Stimulated activated CD8-positive, alpha-beta memory T cell treated with anti-CD3 and anti-CD28 coated beads, Interleukin-4, amount 100 ng/mL, for 48 hours (primary cell): Measurements from ENCODE around the gene LIPH.
"Not testable (repeated sequence)": the region's sequence is repeated elsewhere in the genome, so short reads cannot be mapped to it uniquely, and the experiment has no call there.

Experiments used
- DNase-seq: peaks from one replicate; pipeline ENCODE4 v3.0.0-alpha.2; 2020

Gene LIPH

DNA sequence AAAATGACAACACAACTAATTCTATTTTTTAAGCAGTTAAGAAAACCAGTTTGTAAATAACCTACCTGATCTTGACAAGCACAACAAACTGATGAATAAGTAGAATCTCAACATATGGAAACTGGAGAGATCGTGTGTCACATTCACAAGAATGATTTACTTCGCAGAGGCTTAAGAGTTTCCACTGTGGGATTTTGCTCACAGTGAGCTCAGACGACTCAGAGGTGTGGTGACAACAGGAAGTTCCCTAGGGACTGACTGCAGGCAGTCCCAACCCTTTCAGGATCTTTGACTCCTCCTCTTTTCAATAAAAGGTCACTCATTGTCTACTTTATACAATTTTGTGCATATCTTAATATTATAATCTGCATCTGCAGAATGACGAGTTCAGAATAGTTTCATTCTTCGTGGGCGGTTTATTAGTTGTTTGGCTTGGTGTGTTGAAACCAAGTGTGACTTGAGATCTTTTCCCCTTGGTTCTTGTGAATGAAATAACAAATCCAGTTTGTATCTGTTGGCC lies at the start of gene LIPH:
TSS of gene LIPH (minus strand) at position 231 of the 520 bp plus-strand sequence. CDS start at position 114, 117 bp downstream.
- no peak for DNase-seq

DNA sequence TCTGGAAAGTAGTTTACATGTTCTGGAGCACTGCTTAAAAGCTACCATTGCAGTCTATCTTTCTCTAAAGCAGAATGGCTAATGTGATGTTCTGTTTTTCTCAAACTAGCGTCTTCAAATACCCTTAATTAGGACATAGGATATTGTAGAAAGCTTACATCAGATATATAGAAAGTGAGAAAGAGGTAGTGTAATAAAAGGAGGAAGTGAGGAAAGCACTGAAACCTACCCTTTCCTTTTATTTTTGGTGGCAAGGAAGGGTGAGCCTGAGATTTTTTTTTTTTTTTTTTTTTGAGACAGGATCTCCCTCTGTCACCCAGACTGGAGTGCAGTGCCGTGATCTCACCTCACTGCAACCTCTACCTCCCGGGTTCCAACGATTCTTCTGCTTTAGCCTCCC lies 43.1 kb upstream of the LIPH start:
- DNase-seq: no peak

DNA sequence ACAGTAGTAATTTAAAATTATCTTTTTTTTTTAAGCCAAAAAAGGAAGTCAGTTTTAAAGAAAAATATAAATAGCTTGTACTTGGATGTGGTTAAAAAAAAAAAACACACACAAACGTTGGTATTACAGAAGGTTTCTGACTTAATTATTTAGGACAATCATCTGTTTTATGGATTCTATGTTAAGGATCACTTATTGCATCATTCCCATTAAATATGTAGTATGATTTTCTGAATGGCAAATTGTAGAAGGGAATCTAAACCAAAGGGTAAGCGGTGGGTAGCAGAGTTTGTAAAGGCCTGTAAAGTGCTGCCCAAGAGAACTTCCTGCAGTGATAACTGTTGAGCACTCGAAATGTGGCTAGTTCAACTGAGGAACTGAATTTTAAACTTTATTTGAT lies 41.7 kb upstream of the LIPH start:
- no peak for DNase-seq

DNA sequence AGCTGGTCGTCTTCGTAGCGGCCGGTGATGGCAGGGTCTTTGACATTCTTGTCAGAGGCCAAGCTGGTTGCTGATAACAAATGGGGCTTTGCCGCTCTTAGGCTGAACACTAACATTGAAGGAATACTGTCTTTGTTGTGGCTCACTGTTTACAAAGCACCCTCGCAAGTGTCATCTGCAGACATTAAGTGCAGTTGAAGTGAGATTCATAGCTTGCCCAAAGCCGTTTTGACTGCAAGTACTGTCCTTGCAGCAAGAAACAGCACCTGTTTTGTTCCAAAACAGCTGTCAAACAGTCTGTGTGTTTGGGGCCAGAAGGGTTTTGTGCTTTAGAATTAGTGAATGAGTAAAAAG lies 34.3 kb upstream of the LIPH start:
- DNase-seq: no peak

DNA sequence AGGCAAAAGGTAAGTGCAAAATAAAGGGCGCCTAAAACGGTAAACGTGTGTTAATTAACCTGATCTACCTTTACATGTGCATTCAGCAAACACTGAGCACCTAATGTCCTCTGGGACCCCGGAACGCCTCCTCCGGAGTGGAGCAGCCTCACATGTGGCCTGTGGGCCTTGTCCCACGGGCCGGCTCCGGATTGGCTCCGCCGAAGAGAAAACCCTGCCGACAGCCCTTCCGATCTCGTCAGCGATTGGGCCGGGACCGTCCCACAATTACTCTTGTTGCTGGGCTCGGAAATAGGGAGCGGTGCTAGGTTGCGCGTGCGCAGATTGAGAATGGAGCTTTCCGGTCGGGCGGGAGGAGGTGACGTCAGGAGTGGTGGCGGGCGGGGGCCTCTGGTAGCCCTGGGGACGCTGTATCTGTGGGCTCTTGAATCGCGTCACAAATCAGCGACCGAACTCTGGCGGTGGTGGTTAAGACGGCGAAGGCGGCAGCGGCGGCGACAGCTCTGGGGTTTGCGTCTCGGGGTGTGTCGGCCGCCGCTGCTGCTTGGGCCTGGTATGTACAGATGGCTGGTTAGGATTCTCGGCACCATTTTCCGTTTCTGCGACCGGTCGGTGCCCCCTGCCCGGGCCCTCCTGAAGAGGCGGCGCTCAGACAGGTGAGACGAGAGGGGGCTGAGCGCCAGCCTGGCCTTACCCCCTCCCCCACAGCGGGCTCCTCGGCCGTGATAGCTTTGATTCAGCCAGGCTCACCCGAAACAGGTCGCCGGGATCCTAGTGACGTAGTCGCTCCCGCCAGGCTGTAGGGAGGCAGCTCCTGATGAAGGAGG lies 33.7 kb upstream of the LIPH start, which contains the start of gene SENP2:
TSS of gene SENP2 (plus strand) at position 437 of the 827 bp plus-strand sequence. CDS start at position 556, 119 bp downstream.
- peak; percentile 100 for DNase-seq

DNA sequence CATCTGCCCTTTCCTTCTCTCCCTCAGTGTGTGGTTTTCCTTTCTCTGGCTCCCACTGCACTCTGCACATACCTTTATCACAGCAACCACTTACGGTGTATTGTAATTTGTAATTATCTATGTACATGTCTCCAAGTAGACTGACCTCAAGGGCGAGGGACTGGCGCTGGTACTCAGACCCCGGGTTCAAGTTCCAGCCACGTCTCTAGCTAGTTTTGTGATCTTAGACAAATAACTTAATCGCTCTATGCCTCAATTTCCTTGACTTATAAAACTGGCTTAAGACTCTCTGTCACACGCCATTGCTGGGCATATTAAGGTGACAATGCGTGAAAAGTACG lies 33.1 kb upstream of the LIPH start:
- DNase-seq: peak; percentile 32

DNA sequence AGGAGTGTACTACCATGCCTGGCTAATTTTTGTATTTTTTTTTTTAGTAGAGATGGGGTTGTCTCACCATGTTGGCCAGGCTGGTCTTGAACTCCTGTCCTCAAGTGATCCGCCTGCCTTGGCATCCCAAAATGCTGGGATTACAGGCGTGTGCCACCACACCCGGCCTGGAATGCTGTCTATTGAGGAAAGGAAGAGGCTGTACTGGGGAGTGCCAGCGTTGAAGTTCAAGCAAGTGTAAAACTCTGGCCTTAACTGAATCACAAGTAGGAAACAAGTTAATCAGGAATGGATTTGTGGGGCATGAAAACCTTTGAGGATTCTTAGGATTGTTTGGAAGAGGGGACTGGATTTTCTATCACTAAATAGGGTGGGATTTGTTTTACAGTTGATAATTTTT lies 32.3 kb upstream of the LIPH start:
- no peak for DNase-seq

DNA sequence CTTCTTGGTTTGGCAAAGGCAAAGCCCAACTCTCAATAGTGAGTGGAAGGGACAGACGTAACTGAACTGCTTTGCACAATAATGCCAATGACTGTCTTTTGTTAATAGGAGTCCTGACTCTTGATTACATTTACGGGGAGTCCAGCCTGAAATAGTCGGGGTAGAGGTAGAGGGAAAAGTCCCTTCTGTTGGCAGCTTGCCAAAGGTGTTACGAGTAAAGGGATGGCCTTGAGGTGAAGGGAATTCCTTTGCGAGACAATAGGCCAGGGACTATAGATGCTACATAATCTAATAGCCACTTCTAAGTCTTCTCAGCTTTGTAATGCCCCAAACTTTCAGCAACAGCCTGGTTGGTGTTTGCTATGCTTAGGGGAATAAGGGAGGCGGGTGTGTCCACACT lies 31.5 kb upstream of the LIPH start:
- DNase-seq: no peak

DNA sequence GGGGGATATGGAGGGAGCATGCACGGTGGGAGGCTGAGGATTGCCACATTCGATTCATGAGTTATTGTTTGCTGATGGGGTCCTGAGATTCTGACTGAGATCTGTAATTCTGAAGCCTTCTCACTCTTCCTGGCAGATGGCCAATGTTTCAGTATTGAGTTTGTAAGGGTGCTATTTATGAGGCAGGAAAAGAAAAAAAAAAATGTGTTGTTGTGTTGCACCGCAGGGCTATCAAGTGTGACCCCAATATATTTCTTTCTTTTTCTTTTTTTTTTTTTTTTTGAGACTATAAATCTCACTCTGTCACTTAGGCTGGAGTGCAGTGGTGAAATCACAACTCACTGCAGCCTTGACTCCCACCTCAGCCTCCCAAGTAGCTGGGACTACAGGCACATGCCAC lies 30.5 kb upstream of the LIPH start:
- no peak for DNase-seq

DNA sequence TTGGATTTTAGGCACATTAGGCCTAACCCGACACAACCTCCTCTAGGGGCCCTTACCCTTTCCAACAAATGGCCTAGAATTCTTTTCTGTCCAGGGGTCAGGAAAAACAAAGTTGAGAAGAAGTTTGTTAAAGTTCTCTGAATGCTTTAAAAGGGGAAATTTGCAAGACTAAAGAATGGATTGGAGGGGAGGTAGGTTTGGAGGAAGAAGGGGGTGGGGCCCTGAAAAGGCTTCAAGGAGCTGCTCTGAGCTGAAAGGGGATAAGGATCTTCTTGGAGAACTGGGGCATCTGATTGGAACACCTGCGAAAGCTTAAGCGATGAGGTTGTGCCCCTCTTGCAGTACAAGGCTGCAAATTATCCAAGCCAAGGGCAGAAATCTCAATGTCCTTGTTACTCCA lies 29.8 kb upstream of the LIPH start:
- no peak for DNase-seq

DNA sequence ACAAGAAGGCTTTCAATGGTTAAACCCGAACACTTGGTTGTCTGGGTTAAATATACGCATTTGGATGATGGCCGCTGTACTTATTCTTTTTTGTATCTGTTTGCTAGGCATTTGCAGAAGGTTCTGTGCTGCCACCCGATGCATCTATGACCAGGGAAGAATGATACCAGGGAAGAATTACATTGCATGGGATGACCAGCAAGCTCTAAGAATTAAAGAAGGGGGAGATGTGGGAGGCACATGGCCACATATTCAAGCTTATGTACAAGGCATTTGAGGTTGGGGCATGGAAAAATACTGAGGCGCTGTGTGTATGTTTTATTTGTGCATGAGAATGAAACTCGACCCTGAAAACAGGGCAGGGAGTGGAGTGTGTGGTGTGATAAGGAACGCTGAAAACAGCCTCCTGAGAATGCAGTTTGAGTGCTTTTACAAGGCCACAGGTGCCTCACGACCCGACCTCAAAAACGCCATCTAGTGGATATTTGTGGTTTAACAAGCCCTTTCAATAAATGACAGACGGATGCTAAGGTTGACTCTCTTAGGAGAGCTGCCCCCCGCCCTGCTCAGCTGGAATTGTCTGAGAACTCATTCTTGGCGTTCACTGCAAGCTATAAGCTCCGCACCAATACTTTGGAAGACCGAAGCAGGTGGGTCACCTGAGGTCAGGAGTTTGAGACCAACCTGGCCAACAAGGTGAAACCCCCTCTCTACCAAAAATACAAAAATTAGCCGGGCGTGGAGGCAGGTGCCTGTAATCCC lies 22.9 kb upstream of the LIPH start:
- DNase-seq: peak; percentile 35

DNA sequence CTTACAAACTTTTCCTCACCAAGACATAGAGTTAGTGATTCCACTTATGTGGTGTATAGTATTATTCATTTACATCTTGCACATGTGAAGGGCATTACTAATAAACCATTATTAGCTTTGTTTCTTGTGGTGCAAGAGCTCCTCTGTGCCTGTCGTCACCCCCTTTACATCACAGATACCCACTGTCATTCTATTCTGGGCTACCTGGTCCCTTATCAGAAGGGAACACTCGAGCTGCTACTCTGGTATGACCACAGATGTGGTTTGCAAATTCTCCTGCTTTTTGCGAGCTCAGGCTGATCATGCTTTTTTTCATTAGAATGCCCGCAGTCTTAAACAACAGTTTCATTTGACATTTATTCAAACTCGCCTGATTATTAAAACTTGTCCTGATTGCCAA lies 19.8 kb upstream of the LIPH start:
- DNase-seq: no peak

DNA sequence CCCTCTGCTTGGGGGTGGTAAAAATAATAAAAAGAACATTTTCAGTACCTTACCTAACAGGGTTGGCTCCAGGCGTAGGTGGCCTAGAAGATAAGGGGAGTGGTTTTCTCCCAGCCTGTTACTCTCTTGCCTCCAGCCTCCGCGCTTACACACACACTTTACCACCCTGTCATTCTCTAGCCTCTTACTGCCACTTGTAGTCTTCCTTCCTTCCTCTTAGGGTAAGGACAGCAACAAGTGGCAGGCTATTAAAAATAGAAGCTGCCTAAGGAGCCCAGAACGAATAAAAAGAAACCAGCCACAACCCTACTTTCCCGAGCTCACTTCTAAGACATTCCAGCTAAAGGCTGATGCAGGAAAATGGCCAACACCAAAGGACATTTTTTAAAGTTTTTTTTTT lies 9.6 kb upstream of the LIPH start:
- DNase-seq: no peak

DNA sequence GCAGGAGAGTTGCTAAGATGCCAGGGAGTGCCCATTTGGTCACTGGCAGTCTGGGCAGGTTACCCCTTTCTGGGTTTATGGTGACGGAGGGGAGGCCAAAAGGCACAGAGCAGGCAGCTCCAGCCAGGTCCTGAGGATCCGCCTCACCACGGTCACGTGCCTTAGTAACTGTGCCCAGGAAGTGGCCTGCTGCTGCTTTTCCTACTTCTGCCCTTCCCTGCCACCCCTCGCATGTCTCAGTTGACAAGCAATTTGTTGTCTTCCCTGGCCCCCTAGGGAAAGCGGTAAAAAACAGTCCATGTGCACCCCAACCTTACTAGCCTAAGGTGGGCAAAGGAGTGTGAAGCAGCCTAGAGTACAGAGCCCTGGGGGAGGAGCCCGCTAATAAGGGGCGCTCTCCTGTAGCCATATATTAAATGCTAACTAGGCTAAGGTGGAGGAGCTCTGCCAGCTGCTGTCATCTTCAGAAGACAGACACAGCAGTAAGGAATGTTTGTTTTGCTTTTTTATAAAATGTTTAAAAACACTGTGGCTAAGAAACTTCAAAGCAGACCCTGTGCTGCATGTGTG lies 9.1 kb upstream of the LIPH start:
- DNase-seq: no peak

DNA sequence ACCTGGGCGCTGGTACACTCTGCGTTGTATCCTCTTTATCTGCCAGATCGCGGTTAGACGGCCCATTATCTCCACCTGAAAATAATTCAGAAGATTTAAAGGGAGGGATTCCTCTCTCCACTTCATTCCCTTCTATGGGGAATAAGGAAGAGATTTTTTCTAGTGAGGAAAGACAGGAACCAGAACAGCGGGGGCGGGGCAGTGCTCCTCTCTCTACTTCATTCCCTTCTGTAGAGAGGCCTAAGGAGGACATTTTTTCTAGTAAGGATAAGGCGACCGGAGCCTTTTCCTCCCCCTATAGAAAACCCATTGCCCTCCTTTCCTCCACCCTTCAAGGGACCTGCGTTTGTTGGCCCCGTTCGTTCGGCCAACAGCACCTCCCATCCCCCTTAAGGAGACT lies 8.3 kb upstream of the LIPH start:
- DNase-seq: no peak

DNA sequence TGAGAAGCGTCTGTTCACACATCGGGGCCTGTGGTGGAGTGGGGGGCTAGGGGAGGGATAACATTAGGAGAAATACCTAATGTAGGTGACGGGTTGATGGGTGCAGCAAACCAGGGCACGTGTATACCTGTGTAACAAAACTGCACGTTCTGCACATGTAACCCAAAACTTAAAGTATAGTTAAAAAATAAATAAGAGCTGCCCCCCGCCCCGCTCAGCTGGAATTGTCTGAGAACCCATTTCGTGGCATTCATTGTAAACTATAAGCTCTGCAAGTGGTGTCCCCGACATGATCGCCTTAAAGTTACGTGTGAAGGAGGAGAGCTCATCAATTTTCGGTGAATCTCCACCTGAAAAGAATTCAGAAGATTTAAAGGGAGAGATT lies 7.3 kb upstream of the LIPH start:
- DNase-seq: no peak

DNA sequence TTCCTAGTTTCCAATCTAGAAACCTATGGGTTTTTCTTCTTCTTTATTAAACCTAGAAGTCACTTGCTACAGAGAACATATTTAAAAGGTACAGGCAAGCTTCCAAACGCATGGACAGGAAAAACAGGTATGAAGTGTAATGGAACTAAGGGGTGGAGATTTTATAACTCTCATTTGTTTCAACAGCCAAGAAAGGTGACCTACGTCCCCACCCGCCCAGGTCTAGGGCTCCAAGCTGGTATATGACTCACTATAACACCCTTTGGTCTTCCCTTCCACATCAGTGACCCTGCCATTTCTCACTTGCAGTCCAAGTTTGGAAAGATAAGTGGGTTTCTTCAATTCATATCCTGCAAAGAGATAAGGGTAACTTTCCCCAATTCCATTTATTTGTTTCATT lies 6.0 kb upstream of the LIPH start:
- DNase-seq: no peak

DNA sequence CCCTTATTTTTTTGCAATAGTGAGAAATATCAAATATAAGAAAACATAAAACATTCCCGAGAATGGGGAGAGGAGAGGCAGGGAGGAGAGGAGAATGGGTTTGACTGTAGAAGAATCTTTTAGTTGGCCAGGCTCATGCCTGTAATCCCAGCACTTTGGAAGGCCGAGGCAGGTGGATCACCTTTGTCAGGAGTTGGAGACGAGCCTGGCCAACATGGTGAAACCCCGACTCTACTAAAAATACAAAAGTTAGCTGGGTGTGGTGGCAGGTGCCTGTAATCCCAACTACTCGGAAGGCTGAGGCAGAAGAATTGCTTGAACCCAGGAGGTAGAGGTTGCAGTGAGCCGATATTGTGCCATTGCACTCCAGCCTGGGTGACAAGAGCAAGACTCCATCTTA lies 4.3 kb upstream of the LIPH start:
- DNase-seq: not testable (repeated sequence)

DNA sequence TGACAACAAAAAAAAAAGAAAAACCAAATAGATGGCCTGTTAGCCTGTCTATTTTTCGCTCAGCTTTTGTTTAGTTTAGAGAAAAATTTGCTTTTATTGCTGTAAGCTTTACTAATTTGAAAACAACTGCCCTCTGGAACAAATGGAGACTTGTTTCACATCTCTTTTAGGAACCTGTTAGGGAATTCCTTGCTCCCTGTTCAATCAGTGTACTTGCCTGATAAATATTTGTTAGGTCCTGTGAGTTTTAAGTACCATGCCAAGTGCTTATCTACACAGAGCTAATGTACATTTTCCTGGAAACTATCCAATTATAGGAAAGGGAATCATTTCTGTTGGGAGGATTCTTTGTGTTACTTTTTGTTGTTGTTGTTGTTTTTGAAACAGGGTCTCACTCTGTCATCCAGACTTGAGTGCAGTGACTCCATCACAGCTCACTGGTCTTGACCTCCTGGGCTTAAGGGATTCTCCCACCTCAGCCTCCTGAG lies 3.5 kb upstream of the LIPH start:
- no peak for DNase-seq

DNA sequence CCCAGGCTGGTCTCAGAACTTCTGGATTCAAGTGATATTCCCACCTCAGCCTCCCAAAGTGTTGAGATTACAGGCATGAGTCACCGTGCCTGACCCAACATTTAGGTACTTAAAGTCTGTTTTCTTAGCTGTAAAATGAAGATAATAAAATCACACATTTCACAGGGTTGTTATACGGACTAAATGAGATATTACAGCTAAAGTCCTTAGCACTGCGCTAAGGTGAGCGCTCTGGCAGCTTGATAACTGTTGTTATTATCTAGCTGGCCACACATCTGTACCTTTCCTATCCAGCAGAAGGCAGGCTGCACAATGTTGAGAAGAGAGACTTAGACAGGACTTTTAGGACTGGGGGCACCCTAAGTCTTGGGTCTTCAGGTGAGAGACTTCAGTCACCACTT lies 2.7 kb upstream of the LIPH start:
- DNase-seq: no peak

DNA sequence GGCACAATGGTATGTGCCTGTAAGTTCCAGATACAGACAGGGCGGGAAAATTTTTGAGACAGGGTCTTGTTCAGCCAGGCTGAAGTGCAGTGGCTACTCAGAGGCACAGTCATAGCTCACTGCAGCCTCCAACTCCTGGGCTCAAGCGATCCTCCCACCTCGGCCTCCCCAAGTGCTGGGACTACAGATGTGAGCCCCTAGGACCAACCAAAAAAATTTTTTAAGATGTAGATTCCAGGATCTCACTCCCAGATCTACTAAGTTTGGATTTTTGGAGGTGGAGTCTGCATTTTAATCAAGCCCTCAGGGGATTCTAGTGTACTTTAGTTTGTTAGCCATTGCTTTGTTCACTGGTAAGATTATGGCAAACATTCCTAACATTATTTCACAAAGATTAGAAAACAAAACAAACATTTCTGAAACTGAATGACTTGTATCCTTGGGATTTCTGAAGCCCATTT lies 2.7 kb downstream of the LIPH start:
- DNase-seq: no peak

DNA sequence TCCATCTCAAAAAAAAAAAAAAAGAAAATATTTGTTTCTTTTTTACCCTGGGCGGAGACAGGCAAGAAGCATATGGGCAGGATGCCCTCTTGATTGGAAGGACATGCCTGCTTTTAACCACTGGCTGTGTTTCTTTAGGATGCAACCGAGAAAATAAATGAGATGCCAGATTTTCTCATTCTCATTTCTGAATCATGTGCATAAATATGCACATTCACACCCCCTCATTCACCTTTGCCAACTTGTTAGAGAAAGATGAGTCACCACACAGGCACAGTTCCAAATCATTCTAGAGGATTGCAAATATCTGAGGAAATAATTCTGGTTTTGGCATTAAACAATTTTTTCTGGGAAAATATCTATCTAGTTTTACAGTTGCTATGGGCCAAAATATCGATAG lies 3.3 kb downstream of the LIPH start:
- DNase-seq: no peak

DNA sequence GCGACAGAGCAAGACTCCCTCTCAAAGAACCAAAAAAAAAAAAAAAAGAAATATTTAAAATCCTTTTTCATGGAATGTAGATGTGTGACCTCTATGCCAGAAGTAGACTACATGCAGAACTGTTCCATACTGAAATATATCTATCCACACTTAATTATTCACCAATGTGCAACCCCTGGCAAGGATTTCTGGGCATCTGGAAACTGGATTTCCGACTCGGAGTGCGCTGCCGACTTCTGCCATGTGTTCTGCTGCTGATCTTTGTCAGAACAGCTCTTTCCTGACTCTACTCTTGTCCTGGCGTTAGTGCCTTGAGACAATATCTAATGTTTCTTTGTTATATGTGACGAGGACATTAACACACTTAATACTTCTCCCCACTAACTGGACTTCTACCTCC lies 11.7 kb downstream of the LIPH start:
- no peak for DNase-seq

DNA sequence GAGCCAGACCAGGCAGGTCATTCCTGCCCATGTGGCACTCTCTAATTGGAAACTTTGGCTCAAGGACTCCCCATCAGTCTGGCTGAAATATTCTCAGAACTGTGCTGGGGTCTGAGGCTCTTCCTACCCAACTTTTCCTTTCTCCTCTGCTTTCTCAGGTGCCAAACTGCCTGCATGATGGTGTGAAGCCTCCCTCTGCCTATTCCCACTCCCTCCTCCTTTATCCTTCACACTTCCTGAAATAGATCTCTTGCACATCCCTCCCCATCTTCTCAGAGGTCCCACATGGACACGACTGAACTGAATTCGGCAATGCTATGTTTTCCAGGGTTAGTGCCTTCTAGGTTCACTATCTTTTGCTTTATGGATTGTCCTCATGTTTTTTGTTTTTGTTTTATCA lies 12.5 kb downstream of the LIPH start:
- DNase-seq: no peak
